Activated naive CD4-positive, alpha-beta T cell treated with anti-CD3 and anti-CD28 coated beads, Interleukin-2, amount 50 U/mL, for 16 hours (primary cell): ENCODE measurements around the gene DCBLD1.

ENCODE experiments used
- DNase-seq: peaks from one replicate; pipeline ENCODE4 v3.0.0-alpha.2; 2020

The DCBLD1 gene

GRCh38 chr6:117561128-117561527 is 78.7 kb downstream of the DCBLD1 start:
- DNase-seq: no peak

- DNase-seq: no peak
These were observed 82.2 kb downstream of the DCBLD1 start for GRCh38 chr6:117564681-117565080.

- DNase-seq: no peak
These were observed 85.8 kb downstream of the DCBLD1 start for GRCh38 chr6:117568247-117568646.

- no peak for DNase-seq
These were observed 86.4 kb downstream of the DCBLD1 start for GRCh38 chr6:117568831-117569410.

GRCh38 chr6:117573006-117573680 is 90.7 kb downstream of the DCBLD1 start:
- no peak for DNase-seq

GRCh38 chr6:117574198-117574597 is 91.7 kb downstream of the DCBLD1 start:
- DNase-seq: no peak

GRCh38 chr6:117585647-117586046 is 103.2 kb downstream of the DCBLD1 start:
- no peak for DNase-seq

- no peak for DNase-seq
These were observed 108.0 kb downstream of the DCBLD1 start for GRCh38 chr6:117590447-117590846.

GRCh38 chr6:117591405-117591804 is 108.9 kb downstream of the DCBLD1 start:
- DNase-seq: no peak

GRCh38 chr6:117592983-117593759 is 110.7 kb downstream of the DCBLD1 start:
- no peak for DNase-seq

GRCh38 chr6:117595099-117595923 is 112.8 kb downstream of the DCBLD1 start:
- DNase-seq: no peak

- DNase-seq: no peak
These were observed 115.3 kb downstream of the DCBLD1 start for GRCh38 chr6:117597755-117598154.
